ENCODE data around the gene MCRIP2.

The MCRIP2 gene

DNA sequence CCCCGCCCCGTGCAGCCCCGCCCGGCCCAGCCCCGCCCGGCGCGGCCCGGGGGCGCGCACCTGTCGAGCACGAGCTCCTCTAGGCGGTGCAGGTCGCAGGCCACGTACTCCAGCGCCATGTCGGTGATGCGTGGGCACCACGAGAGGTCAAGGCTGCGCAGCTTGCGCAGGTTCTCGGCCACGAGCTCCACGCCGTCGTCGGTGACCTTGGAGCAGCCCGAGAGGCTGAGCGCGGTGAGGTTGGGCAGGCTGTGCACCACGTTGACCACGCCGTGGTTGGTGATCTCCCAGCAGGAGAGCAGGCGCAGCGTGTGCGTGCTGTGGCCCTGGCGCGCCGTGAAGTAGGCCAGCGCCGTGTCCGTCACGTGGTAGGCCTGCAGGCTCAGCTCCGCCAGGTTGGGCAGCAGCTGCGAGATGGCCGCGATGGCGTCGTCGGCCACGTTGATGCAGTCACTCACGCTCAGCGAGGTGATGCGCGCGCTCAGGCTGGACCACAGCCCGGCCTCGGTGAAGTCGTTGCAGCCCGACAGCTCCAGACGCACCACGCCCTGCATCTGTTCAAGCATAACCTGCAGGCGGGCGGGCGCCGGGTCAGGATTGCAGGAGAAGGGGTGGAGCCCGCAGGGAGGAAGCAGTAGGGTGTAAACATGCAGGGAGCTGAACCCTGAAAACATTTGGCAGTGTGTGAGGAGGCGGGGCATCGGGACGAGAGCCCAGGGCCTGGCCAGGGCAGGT, 53.9 kb downstream of the MCRIP2 start:
- DNase-seq (ENCODE audit: low read depth in 2 of 2), result peak; percentile 43 to 63
